Measurements from ENCODE around the gene GLRX.

DNA sequence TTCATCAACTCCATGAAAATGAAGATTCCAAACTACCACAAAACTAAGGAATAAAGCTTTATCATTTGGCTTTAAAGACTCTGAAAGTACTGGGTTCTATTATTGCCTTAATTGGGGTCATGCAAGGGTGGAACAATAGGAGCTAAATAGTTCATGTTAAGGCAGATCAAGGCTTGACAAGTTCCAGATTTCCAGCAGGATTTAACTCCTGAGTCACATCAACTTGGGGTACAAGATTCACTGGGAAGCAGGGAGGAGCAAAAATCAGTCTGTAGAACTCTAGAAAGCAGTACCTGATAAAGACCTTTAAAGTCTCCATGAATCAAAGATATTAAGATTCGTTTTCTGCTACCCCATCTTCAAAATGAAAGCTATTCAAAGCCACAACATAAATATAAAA lies 41.9 kb upstream of the GLRX start:
- TF ChIP-seq, protein P1, sequence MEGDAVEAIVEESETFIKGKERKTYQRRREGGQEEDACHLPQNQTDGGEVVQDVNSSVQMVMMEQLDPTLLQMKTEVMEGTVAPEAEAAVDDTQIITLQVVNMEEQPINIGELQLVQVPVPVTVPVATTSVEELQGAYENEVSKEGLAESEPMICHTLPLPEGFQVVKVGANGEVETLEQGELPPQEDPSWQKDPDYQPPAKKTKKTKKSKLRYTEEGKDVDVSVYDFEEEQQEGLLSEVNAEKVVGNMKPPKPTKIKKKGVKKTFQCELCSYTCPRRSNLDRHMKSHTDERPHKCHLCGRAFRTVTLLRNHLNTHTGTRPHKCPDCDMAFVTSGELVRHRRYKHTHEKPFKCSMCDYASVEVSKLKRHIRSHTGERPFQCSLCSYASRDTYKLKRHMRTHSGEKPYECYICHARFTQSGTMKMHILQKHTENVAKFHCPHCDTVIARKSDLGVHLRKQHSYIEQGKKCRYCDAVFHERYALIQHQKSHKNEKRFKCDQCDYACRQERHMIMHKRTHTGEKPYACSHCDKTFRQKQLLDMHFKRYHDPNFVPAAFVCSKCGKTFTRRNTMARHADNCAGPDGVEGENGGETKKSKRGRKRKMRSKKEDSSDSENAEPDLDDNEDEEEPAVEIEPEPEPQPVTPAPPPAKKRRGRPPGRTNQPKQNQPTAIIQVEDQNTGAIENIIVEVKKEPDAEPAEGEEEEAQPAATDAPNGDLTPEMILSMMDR (IDR thresholded peaks at IDR 0.05 in 4 of 5, conservative IDR thresholded peaks at IDR 0.05 in 1 of 5) = no peak
- TF ChIP-seq POLR2A (IDR thresholded peaks at IDR 0.05) = no peak
